Mesenchymal stem cell (in vitro differentiated cells and primary cell): ENCODE measurements around the gene DCDC2.
A peak's percentile ranks its signal among the peaks of the same experiment; 100 is the strongest.

ENCODE experiments used
- DNase-seq: peaks from one replicate; pipeline ENCODE4 v3.0.0-alpha.2; 2013
- H2AFZ ChIP-seq: one replicate; pipeline ENCODE4 v1.6.1; 2013; ENCODE audit warnings: low read depth, mild to moderate bottlenecking, control low read depth, inconsistent platforms, low read length, moderate library complexity
- H2AK5ac ChIP-seq: 2 replicates; pipeline ENCODE4 v1.6.1; 2013; ENCODE audit warnings: low read length, moderate library complexity, mild to moderate bottlenecking, inconsistent platforms; ENCODE audit not compliant: severe bottlenecking
- H2BK120ac ChIP-seq: one replicate; pipeline ENCODE4 v1.6.1; 2013; ENCODE audit warnings: low read depth, mild to moderate bottlenecking, inconsistent platforms, low read length, moderate library complexity
- H2BK12ac ChIP-seq, 2 experiments: one replicate each; pipeline ENCODE4 v1.6.1; 2013; ENCODE audit warnings: inconsistent platforms in 2 of 2, low read length in 2 of 2, mild to moderate bottlenecking in 2 of 2, moderate library complexity in 2 of 2, control low read depth in 1 of 2
- H2BK15ac ChIP-seq: one replicate; pipeline ENCODE4 v1.6.1; 2013; ENCODE audit warnings: mild to moderate bottlenecking, low read depth, inconsistent platforms; ENCODE audit not compliant: poor library complexity, severe bottlenecking
- H2BK5ac ChIP-seq: 2 replicates; pipeline ENCODE4 v1.6.1; 2013; ENCODE audit warnings: low read depth, mild to moderate bottlenecking, low read length, control low read depth, inconsistent platforms; ENCODE audit not compliant: poor library complexity, severe bottlenecking
- H3K14ac ChIP-seq, 2 experiments: one replicate each; pipeline ENCODE4 v1.6.1; 2013; ENCODE audit warnings: inconsistent platforms in 2 of 2, low read length in 2 of 2, control low read depth in 1 of 2, mild to moderate bottlenecking in 1 of 2, moderate library complexity in 1 of 2
- H3K18ac ChIP-seq, 2 experiments: one replicate each; pipeline ENCODE4 v1.6.1; 2013; ENCODE audit warnings: inconsistent platforms in 2 of 2, low read length in 2 of 2, control low read depth in 1 of 2, low read depth in 1 of 2, mild to moderate bottlenecking in 1 of 2
- H3K23ac ChIP-seq, 2 experiments: one replicate each; pipeline ENCODE4 v1.6.1; 2013; ENCODE audit warnings: inconsistent platforms in 2 of 2, low read length in 2 of 2, mild to moderate bottlenecking in 2 of 2, moderate library complexity in 2 of 2, control low read depth in 1 of 2
- H3K27ac ChIP-seq: 2 replicates; pipeline ENCODE4 v1.5.1; 2013; ENCODE audit warnings: mild to moderate bottlenecking, moderate library complexity, low read length, control low read depth, inconsistent platforms; ENCODE audit not compliant: poor library complexity, severe bottlenecking
- H3K27me3 ChIP-seq, 2 experiments: 2 replicates each; pipeline versions ENCODE4 v1.6.1 to v1.7.0; 2013; ENCODE audit warnings: low read length in 2 of 2, mild to moderate bottlenecking in 2 of 2, moderate library complexity in 2 of 2, control low read depth in 1 of 2, inconsistent platforms in 1 of 2; ENCODE audit not compliant: control insufficient read depth in 1 of 2, insufficient read depth in 1 of 2
- H3K36me3 ChIP-seq, 2 experiments: 2 replicates each; pipeline versions ENCODE4 v1.6.1 to v1.7.0; 2013; ENCODE audit warnings: low read length in 2 of 2, control low read depth in 1 of 2, inconsistent platforms in 1 of 2, low read depth in 1 of 2, mild to moderate bottlenecking in 1 of 2; ENCODE audit not compliant: insufficient read depth in 2 of 2, control insufficient read depth in 1 of 2
- H3K4ac ChIP-seq, 2 experiments: one replicate each; pipeline ENCODE4 v1.6.1; 2013; ENCODE audit warnings: inconsistent platforms in 2 of 2, low read length in 2 of 2, mild to moderate bottlenecking in 2 of 2, moderate library complexity in 2 of 2, control low read depth in 1 of 2, low read depth in 1 of 2
- H3K4me1 ChIP-seq: 2 replicates; pipeline ENCODE4 v1.6.1; 2013; ENCODE audit warnings: low read depth, low read length, control low read depth; ENCODE audit not compliant: control insufficient read depth, insufficient read depth
- H3K4me2 ChIP-seq: 2 replicates; pipeline ENCODE4 v1.6.1; 2013; ENCODE audit warnings: low read length, mild to moderate bottlenecking, inconsistent platforms; ENCODE audit not compliant: poor library complexity, severe bottlenecking
- H3K4me3 ChIP-seq, 2 experiments: 2 replicates each; pipeline versions ENCODE4 v1.5.1 to v1.7.0; 2013; ENCODE audit warnings: low read length in 2 of 2, mild to moderate bottlenecking in 2 of 2, control low read depth in 1 of 2, low read depth in 1 of 2; ENCODE audit not compliant: insufficient read depth in 1 of 2
- H3K79me1 ChIP-seq: replicated peaks from 2 replicates; pipeline ENCODE4 v1.6.1; 2013; ENCODE audit warnings: mild to moderate bottlenecking, control low read depth, low read length, inconsistent platforms; ENCODE audit not compliant: poor library complexity, severe bottlenecking
- H3K9ac ChIP-seq: 2 replicates; pipeline ENCODE4 v1.7.0; 2013; ENCODE audit warnings: mild to moderate bottlenecking, low read length, moderate library complexity
- H3K9me3 ChIP-seq: 2 replicates; pipeline ENCODE4 v1.7.0; 2013; ENCODE audit warnings: mild to moderate bottlenecking, low read length; ENCODE audit not compliant: control insufficient read depth
- H4K8ac ChIP-seq: one replicate; pipeline ENCODE4 v1.6.1; 2013; ENCODE audit warnings: inconsistent platforms, mild to moderate bottlenecking, low read length, moderate library complexity
- H4K91ac ChIP-seq: one replicate; pipeline ENCODE4 v1.6.1; 2013; ENCODE audit warnings: mild to moderate bottlenecking, low read length, inconsistent platforms
- WGBS: methylation state at CpG from one replicate; pipeline ENCODE4 v1.1.7; 2013; ENCODE audit warnings: mixed read lengths; 5-methylcytosine and 5-hydroxymethylcytosine counted together

DCDC2 gene

DNA sequence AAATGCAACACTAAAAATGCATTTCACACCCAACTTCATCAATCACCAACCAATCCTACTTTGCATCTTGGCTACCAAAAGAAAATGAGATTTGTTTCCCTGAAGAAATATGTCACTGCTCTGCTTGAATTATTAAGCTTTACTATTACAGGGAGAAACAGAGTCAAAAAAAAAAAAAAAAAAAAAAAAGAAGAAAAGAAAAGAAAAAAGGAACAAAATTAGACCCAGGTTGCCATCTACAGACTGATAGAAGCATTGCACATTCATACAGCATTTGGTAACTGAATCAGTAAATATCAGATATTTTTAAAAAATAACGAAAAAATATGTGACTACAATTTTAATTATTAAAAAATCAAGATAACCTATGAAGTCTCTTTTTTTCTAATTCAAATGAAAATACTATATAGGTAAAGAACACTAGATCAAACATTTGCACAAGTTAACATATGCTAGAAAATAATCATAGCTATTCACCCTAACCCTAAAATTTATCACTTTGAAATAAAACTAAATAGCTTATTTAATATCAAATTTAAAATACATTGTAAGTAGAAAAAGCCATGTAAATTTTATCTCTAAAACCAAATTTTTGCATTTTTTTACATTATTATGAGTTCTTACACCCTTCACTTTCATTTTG lies 83.3 kb downstream of the DCDC2 start:
- H2BK12ac ChIP-seq, result no peak overlapping the region
- H3K79me1 ChIP-seq, result peaks cover 8% of the 10 kb centered on the region
- no peak overlapping the region for H2BK5ac ChIP-seq
- H3K4me2 ChIP-seq, result no peak overlapping the region
- H4K8ac ChIP-seq, result no peak overlapping the region
- no peak overlapping the region for H2AK5ac ChIP-seq
- no peak overlapping the region for H2BK120ac ChIP-seq
- peaks cover 4% of the 10 kb centered on the region for H3K4me1 ChIP-seq
- no peak overlapping the region for H2AFZ ChIP-seq
- WGBS, result no CpG with 5 or more reads among the region's 1 CpG
- no peak overlapping the region for H4K91ac ChIP-seq
- no peak overlapping the region for H2BK15ac ChIP-seq
- no peak overlapping the region for H3K18ac ChIP-seq
- H3K9ac ChIP-seq, result no peak overlapping the region
- peak; percentile 40 for DNase-seq
- peaks cover 0 to 3% of the 10 kb centered on the region in 2 experiments for H3K36me3 ChIP-seq
- no peak overlapping the region for H3K14ac ChIP-seq
- H3K9me3 ChIP-seq, result no peaks in the 10 kb centered on the region
- no peak overlapping the region for H3K27ac ChIP-seq
- H3K4me3 ChIP-seq, result no peak overlapping the region
- peaks cover 0 to 13% of the 10 kb centered on the region in 2 experiments for H3K27me3 ChIP-seq
- H3K4ac ChIP-seq, result no peak overlapping the region
- no peak overlapping the region for H3K23ac ChIP-seq

DNA sequence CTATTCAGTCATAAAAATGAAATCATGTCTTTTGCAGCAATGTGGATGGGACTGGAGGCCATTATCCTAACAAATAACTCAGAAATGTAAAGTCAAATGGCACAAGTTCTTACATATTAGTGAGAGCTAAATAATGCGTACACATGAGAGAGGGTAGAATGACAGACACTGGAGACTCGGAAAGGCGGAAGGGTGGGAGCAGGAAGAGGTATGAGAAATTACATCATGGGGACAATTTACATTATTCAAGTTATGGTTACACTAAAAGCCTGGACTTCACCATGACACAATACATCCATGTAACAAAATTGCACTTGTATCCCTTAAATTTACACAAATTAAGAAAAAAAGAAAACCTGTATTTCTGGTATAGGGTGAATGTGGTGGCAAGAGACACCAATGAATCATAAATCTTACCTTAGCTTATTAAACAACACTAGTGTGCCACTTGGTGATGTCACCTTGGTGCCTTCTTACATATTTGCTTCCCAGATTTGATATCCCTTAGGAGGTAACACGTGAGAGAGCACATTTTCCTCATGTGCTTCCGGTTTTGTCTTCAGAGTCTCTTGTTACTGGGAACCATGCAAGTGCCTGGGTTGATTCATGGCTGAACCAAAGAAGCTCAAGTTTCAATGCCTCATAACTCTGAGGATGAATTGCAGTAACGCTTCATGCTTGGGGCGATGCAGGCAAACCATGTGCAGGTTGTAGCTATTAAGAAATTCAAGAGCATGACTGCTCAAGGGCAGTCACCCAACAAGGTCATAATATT lies 84.6 kb downstream of the DCDC2 start:
- H3K14ac ChIP-seq, result no peak overlapping the region
- no peak overlapping the region for H2BK5ac ChIP-seq
- H2AFZ ChIP-seq, result no peak overlapping the region
- H3K9me3 ChIP-seq, result no peaks in the 10 kb centered on the region
- no peak overlapping the region for H2BK120ac ChIP-seq
- H3K4me3 ChIP-seq, result no peak overlapping the region
- no peaks in the 10 kb centered on the region for H3K36me3 ChIP-seq
- no peak overlapping the region for H3K4ac ChIP-seq
- H2BK15ac ChIP-seq, result no peak overlapping the region
- peaks cover 0 to 2% of the 10 kb centered on the region in 2 experiments for H3K27me3 ChIP-seq
- H3K4me2 ChIP-seq, result no peak overlapping the region
- H3K18ac ChIP-seq, result no peak overlapping the region
- H4K91ac ChIP-seq, result no peak overlapping the region
- H3K4me1 ChIP-seq, result peaks cover 4% of the 10 kb centered on the region
- no peak overlapping the region for H2BK12ac ChIP-seq
- H3K23ac ChIP-seq, result no peak overlapping the region
- 72% methylated on average over 4 of the region's 7 CpGs for WGBS
- peaks cover 7% of the 10 kb centered on the region for H3K79me1 ChIP-seq
- no peak overlapping the region for H3K27ac ChIP-seq
- no peak overlapping the region for H4K8ac ChIP-seq
- peak; percentile 0 for DNase-seq
- H2AK5ac ChIP-seq, result no peak overlapping the region
- no peak overlapping the region for H3K9ac ChIP-seq

DNA sequence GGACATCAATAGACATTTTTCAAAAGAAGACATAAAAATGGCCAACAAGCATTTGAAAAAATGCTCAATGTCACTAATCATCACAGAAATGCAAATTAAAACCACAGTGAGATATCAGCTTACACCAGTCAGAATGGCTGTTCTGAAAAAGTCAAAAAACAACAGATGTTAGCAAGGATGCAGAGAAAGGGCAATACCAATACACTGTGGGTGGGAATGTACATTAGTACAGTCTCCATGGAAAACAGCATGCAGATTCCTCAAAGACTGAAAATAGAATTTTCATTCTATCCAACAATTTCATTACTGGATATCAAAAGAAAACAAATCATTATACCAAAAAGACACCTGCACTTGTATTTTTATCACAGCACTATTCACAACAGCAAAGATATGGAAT lies 85.3 kb downstream of the DCDC2 start:
- Histone ChIP-seq H3K9ac (no peak overlapping the region), H2AFZ (no peak overlapping the region), H3K18ac (no peak overlapping the region), H3K23ac (no peak overlapping the region), H4K8ac (no peak overlapping the region), H2BK120ac (no peak overlapping the region), H3K27me3 (no peaks in the 10 kb centered on the region), H3K79me1 (peaks cover 10% of the 10 kb centered on the region), H2BK12ac (no peak overlapping the region), H3K9me3 (no peaks in the 10 kb centered on the region), H3K4me3 (no peak overlapping the region), H3K4ac (no peak overlapping the region), H3K4me1 (peaks cover 4% of the 10 kb centered on the region), H2BK15ac (no peak overlapping the region), H2AK5ac (no peak overlapping the region), H3K36me3 (no peaks in the 10 kb centered on the region), H3K14ac (no peak overlapping the region), H3K27ac (no peak overlapping the region), H4K91ac (no peak overlapping the region), H2BK5ac (no peak overlapping the region), H3K4me2 (no peak overlapping the region)
- DNase-seq, result no peak

DNA sequence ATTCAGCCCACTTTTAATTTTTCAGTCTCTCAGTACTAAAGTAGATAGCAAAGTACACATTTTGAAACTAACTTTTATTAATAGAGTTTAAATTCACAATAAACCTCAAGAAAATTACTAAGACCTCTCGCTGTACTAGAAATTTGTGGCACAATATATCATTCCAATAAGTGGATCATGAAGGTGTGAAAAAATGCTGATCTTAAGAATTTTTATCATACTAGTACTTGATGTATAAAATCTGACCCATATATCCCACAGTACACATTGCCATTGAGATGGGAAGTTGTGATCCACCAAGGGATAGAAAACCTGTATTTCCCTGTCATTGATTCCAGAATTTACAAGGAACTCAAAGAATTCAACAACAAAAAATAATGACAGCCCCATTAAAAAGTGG lies 85.7 kb downstream of the DCDC2 start:
- Histone ChIP-seq H3K27me3 (no peaks in the 10 kb centered on the region), H2AFZ (no peak overlapping the region), H3K9me3 (no peaks in the 10 kb centered on the region), H2BK5ac (no peak overlapping the region), H2BK15ac (no peak overlapping the region), H3K23ac (no peak overlapping the region), H2BK12ac (no peak overlapping the region), H4K91ac (no peak overlapping the region), H3K4me2 (no peak overlapping the region), H2AK5ac (no peak overlapping the region), H3K18ac (no peak overlapping the region), H2BK120ac (no peak overlapping the region), H3K14ac (no peak overlapping the region), H3K4ac (no peak overlapping the region), H3K79me1 (peaks cover 10% of the 10 kb centered on the region), H4K8ac (no peak overlapping the region), H3K9ac (no peak overlapping the region), H3K4me3 (no peak overlapping the region), H3K4me1 (peaks cover 4% of the 10 kb centered on the region), H3K36me3 (no peaks in the 10 kb centered on the region), H3K27ac (no peak overlapping the region)
- no peak for DNase-seq
- no CpG with 5 or more reads among the region's 1 CpG for WGBS
